HG03457 (cell line): ENCODE data around the gene LRRN4.
"Not testable (repeated sequence)": the region's sequence is repeated elsewhere in the genome, so short reads cannot be mapped to it uniquely, and the experiment has no call there.

ENCODE experiments used
- ATAC-seq: cut with Tn5 transposase; IDR thresholded peaks from one replicate; pipeline ENCODE4 v1.9.1; 2021; ENCODE audit warnings: moderate number of reproducible peaks; ENCODE audit not compliant: unreplicated experiment

Gene LRRN4

GRCh38 chr20:6060213-6060612 lies 6.4 kb upstream of the LRRN4 start:
- no peak for ATAC-seq

- no peak for ATAC-seq
These were observed 4.9 kb upstream of the LRRN4 start for GRCh38 chr20:6058684-6059295.

GRCh38 chr20:6057691-6058090 lies 3.8 kb upstream of the LRRN4 start:
- no peak for ATAC-seq

GRCh38 chr20:6057139-6057538 lies 3.3 kb upstream of the LRRN4 start:
- ATAC-seq = no peak

- no peak for ATAC-seq
These were observed 2.2 kb upstream of the LRRN4 start for GRCh38 chr20:6055981-6056569.

GRCh38 chr20:6055161-6055783 lies 1.4 kb upstream of the LRRN4 start:
- no peak for ATAC-seq

GRCh38 chr20:6054689-6055051 lies 810 bp upstream of the LRRN4 start:
- not testable (repeated sequence) for ATAC-seq

GRCh38 chr20:6053064-6053775 lies 640 bp downstream of the LRRN4 start:
- ATAC-seq = no peak

- no peak for ATAC-seq
These were observed 2.4 kb downstream of the LRRN4 start for GRCh38 chr20:6051505-6051904.

GRCh38 chr20:6048391-6048790 lies 5.5 kb downstream of the LRRN4 start:
- ATAC-seq = no peak

GRCh38 chr20:6046432-6046831 lies 7.4 kb downstream of the LRRN4 start:
- no peak for ATAC-seq

- no peak for ATAC-seq
These were observed 8.3 kb downstream of the LRRN4 start for GRCh38 chr20:6045566-6045965.

- no peak for ATAC-seq
These were observed 9.7 kb downstream of the LRRN4 start for GRCh38 chr20:6044115-6044514.

GRCh38 chr20:6041808-6042265 lies 12.0 kb downstream of the LRRN4 start:
- ATAC-seq = no peak

- ATAC-seq = no peak
These were observed 12.7 kb downstream of the LRRN4 start for GRCh38 chr20:6040958-6041807.

- ATAC-seq = no peak
These were observed 13.3 kb downstream of the LRRN4 start for GRCh38 chr20:6040540-6040939.

- ATAC-seq = no peak
These were observed 14.1 kb downstream of the LRRN4 start for GRCh38 chr20:6039766-6040165.

GRCh38 chr20:6038256-6038655 lies 15.6 kb downstream of the LRRN4 start:
- ATAC-seq = no peak

- no peak for ATAC-seq
These were observed 16.8 kb downstream of the LRRN4 start for GRCh38 chr20:6037082-6037481.

GRCh38 chr20:6036213-6036612 lies 17.6 kb downstream of the LRRN4 start:
- no peak for ATAC-seq
